SK-N-MC (cell line): ENCODE data around the gene PNPLA8.

Experiments
- DNase-seq: peaks from one replicate; pipeline ENCODE4 v3.0.0-alpha.2; 2011; ENCODE audit warnings: low read depth, low spot score
- H3K27ac ChIP-seq: fragments of 200-600 bp; sonication (generic); 2 replicates; pipeline ENCODE4 v1.5.1; 2016; ENCODE audit warnings: mixed run types
- H3K36me3 ChIP-seq: fragments of 200-600 bp; sonication (generic); 2 replicates; pipeline ENCODE4 v1.6.1; 2017; ENCODE audit warnings: antibody characterized with exemption, low read length, mixed read lengths; ENCODE audit not compliant: insufficient read depth
- H3K4me3 ChIP-seq: fragments of 200-600 bp; sonication (generic); 2 replicates; pipeline ENCODE4 v1.5.1; 2016
- H3K9ac ChIP-seq: fragments of 200-600 bp; sonication (generic); 2 replicates; pipeline ENCODE4 v1.8.0; 2017; ENCODE audit warnings: mixed run types, mixed read lengths; ENCODE audit not compliant: insufficient read length
- H3K9me3 ChIP-seq: fragments of 200-600 bp; sonication (generic); 2 replicates; pipeline ENCODE4 v1.6.1; 2017; ENCODE audit warnings: low read depth, mild to moderate bottlenecking, antibody characterized with exemption, low read length, moderate library complexity, mixed read lengths
- EZH2 ChIP-seq: fragments of 200-600 bp; sonication (generic); IDR thresholded peaks from one replicate; pipeline ENCODE4 v1.6.1; 2017; ENCODE audit warnings: antibody characterized with exemption
- FOXP2 ChIP-seq: optimal IDR thresholded peaks from 2 replicates; pipeline ENCODE3; 2011; ENCODE audit warnings: mild to moderate bottlenecking, moderate library complexity; ENCODE audit not compliant: insufficient read depth; ENCODE audit errors: extremely low read length, control extremely low read depth
- POLR2AphosphoS5 ChIP-seq: IDR thresholded peaks from 2 replicates; pipeline ENCODE4 v1.6.1; 2012; ENCODE audit warnings: mild to moderate bottlenecking, low read depth, low read length, borderline replicate concordance

The PNPLA8 gene

GRCh38 chr7:108492742-108493141 is 33.2 kb downstream of the PNPLA8 start:
- Histone ChIP-seq H3K4me3 (no peak overlapping the region), H3K36me3 (no peaks in the 10 kb centered on the region), H3K9me3 (no peaks in the 10 kb centered on the region), H3K27ac (no peak overlapping the region), H3K9ac (no peak overlapping the region)
- TF ChIP-seq FOXP2 = no peak
- no peak for DNase-seq

GRCh38 chr7:108488768-108489538 is 37.0 kb downstream of the PNPLA8 start:
- no peak for DNase-seq
- no peak for TF ChIP-seq FOXP2
- no peaks in the 10 kb centered on the region; the same call in 1 of the 2 replicates for H3K36me3 ChIP-seq
- H3K27ac ChIP-seq = no peak overlapping the region
- H3K4me3 ChIP-seq = no peak overlapping the region
- H3K9me3 ChIP-seq = no peaks in the 10 kb centered on the region
- no peak overlapping the region for H3K9ac ChIP-seq

GRCh38 chr7:108487646-108488045 is 38.3 kb downstream of the PNPLA8 start:
- Histone ChIP-seq H3K27ac (no peak overlapping the region), H3K9me3 (no peaks in the 10 kb centered on the region), H3K36me3 (no peaks in the 10 kb centered on the region; the same call in 1 of the 2 replicates), H3K9ac (no peak overlapping the region), H3K4me3 (no peak overlapping the region)
- TF ChIP-seq FOXP2 = no peak
- TF ChIP-seq EZH2 = no peak
- no peak for TF ChIP-seq POLR2AphosphoS5
- DNase-seq = no peak

GRCh38 chr7:108486291-108486966 is 39.5 kb downstream of the PNPLA8 start:
- no peaks in the 10 kb centered on the region for H3K9me3 ChIP-seq
- no peak overlapping the region for H3K4me3 ChIP-seq
- TF ChIP-seq POLR2AphosphoS5 = no peak
- H3K9ac ChIP-seq = no peak overlapping the region
- DNase-seq = no peak
- no peak overlapping the region for H3K27ac ChIP-seq
- H3K36me3 ChIP-seq = no peaks in the 10 kb centered on the region; the same call in 1 of the 2 replicates

GRCh38 chr7:108484137-108484536 is 41.8 kb downstream of the PNPLA8 start:
- Histone ChIP-seq H3K9me3 (no peaks in the 10 kb centered on the region), H3K9ac (no peak overlapping the region), H3K36me3 (no peaks in the 10 kb centered on the region; the same call in 1 of the 2 replicates), H3K27ac (no peak overlapping the region), H3K4me3 (no peak overlapping the region)
- no peak for DNase-seq
- TF ChIP-seq FOXP2 (no peak), EZH2 (no peak), POLR2AphosphoS5 (no peak)

GRCh38 chr7:108480311-108480710 is 45.6 kb downstream of the PNPLA8 start:
- Histone ChIP-seq H3K9me3 (no peaks in the 10 kb centered on the region), H3K4me3 (no peak overlapping the region), H3K27ac (no peak overlapping the region), H3K36me3 (no peaks in the 10 kb centered on the region), H3K9ac (no peak overlapping the region)
- no peak for TF ChIP-seq FOXP2
- TF ChIP-seq EZH2 = no peak
- no peak for TF ChIP-seq POLR2AphosphoS5
- no peak for DNase-seq

- Histone ChIP-seq H3K9ac (no peak overlapping the region), H3K4me3 (no peak overlapping the region), H3K36me3 (no peaks in the 10 kb centered on the region), H3K9me3 (no peaks in the 10 kb centered on the region), H3K27ac (no peak overlapping the region)
- DNase-seq = no peak
- TF ChIP-seq POLR2AphosphoS5 (no peak), FOXP2 (no peak), EZH2 (no peak)
Measured at GRCh38 chr7:108479751-108480150, 46.2 kb downstream of the PNPLA8 start.

GRCh38 chr7:108479118-108479517 is 46.8 kb downstream of the PNPLA8 start:
- DNase-seq = no peak
- no peak for TF ChIP-seq EZH2
- no peak for TF ChIP-seq FOXP2
- TF ChIP-seq POLR2AphosphoS5 = no peak
- Histone ChIP-seq H3K36me3 (no peaks in the 10 kb centered on the region), H3K4me3 (no peak overlapping the region), H3K27ac (no peak overlapping the region), H3K9ac (no peak overlapping the region), H3K9me3 (no peaks in the 10 kb centered on the region)

GRCh38 chr7:108468246-108468645 is 57.7 kb downstream of the PNPLA8 start:
- H3K27ac ChIP-seq = no peak overlapping the region
- no peak for TF ChIP-seq FOXP2
- H3K9me3 ChIP-seq = no peaks in the 10 kb centered on the region
- no peak for DNase-seq
- no peaks in the 10 kb centered on the region for H3K36me3 ChIP-seq
- no peak overlapping the region for H3K9ac ChIP-seq
- H3K4me3 ChIP-seq = no peak overlapping the region
